ENCODE measurements around the gene SUPT5H. TPM values are rescaled to one million over a fixed set of nuclear protein-coding genes. Genes with fewer than 3 reads are reported as not detected.
A peak's percentile ranks its signal among the peaks of the same experiment; 100 is the strongest.

Gene SUPT5H
- total and polyA plus RNA-seq, 2 of the 13 experiments (the other 11 are each of a cell fraction or from before 2014, with no cell fraction given), result 48.2 to 51.7 TPM

DNA sequence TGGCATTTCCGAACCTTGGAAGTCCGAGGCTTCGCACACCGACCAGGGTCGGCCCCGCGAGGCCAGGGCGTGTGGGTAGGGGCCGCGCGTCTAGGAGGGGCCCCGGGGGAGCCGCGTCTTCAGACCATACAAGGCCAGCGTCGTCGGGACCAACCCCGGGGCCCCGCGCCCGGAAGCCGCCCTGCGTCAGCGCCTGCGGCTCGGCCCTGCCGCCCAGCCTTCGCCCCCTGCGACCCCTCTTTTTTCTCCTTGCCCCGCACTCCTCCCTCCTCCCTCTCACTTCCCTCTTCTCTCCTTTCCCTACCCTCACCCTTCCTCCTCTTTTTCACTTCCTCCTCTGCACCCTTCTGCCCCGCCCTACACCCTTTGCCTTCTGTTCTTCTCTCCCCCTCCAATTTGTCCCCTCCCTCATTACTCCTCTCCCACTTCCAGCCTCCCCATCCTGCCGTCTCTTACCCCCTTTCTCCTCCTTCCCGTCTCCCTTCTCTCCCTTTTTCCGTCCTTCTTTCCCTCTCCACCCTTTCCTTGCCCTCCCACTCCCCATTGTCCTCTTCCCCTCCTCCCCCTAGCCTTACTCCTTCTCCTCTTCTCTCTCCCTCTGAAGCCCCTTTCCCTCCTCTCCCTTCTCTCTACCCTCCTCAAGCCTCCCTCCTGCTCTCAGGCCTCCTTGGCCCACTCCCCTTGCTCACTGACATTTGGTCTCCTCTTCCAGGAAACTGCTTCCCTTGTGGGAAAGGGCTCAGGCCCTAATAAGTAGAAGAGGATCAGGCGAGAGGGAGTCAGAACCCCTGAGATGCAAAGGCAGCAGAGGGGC is 35.2 kb upstream of the SUPT5H start (continued):
- no peak for TF ChIP-seq MAFK (conservative IDR thresholded peaks at IDR 0.05 in 1 of 2, IDR thresholded peaks at IDR 0.05 in 1 of 2; ENCODE audit: low read length in 2 of 2)
- no peak for TF ChIP-seq TCF7L2 (IDR thresholded peaks at IDR 0.05; ENCODE audit: low read depth, low read length)
- TF ChIP-seq ZNF782 (CRISPR knock-in tag; IDR thresholded peaks at IDR 0.05; ENCODE audit: borderline replicate concordance), result peak; percentile 36; the same call in 1 of the 2 replicates
- TF ChIP-seq HOXA5 (CRISPR knock-in tag; IDR thresholded peaks at IDR 0.05), result no peak
- 0 out of 4 replicates have a peak, but pooled peaks of 1 of the 2 experiments have one; percentile 28 for TF ChIP-seq ATF4 (CRISPR knock-in tag; IDR thresholded peaks at IDR 0.05)
- no peak for TF ChIP-seq ZNF841 (CRISPR knock-in tag; IDR thresholded peaks at IDR 0.05; ENCODE audit: borderline replicate concordance)
- TF ChIP-seq, protein P1, sequence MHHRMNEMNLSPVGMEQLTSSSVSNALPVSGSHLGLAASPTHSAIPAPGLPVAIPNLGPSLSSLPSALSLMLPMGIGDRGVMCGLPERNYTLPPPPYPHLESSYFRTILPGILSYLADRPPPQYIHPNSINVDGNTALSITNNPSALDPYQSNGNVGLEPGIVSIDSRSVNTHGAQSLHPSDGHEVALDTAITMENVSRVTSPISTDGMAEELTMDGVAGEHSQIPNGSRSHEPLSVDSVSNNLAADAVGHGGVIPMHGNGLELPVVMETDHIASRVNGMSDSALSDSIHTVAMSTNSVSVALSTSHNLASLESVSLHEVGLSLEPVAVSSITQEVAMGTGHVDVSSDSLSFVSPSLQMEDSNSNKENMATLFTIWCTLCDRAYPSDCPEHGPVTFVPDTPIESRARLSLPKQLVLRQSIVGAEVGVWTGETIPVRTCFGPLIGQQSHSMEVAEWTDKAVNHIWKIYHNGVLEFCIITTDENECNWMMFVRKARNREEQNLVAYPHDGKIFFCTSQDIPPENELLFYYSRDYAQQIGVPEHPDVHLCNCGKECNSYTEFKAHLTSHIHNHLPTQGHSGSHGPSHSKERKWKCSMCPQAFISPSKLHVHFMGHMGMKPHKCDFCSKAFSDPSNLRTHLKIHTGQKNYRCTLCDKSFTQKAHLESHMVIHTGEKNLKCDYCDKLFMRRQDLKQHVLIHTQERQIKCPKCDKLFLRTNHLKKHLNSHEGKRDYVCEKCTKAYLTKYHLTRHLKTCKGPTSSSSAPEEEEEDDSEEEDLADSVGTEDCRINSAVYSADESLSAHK (CRISPR knock-in tag; IDR thresholded peaks at IDR 0.05; ENCODE audit: borderline replicate concordance), result no peak
- TF ChIP-seq GATAD1 (CRISPR knock-in tag; IDR thresholded peaks at IDR 0.05), result 0 out of 2 replicates have a peak, but pooled peaks have one; percentile 11
- no peak; the same call in 1 of the 2 replicates for TF ChIP-seq TFDP2 (CRISPR knock-in tag; IDR thresholded peaks at IDR 0.05)
- TF ChIP-seq ELF4 (CRISPR knock-in tag; IDR thresholded peaks at IDR 0.05; ENCODE audit: borderline replicate concordance), result no peak
- peak; percentile 80; the same call in 1 of the 2 replicates for TF ChIP-seq ZNF790 (CRISPR knock-in tag; IDR thresholded peaks at IDR 0.05; ENCODE audit: borderline replicate concordance)
- TF ChIP-seq HCFC1 (IDR thresholded peaks at IDR 0.05; ENCODE audit: low read depth, low read length), result no peak
- TF ChIP-seq, protein P2, sequence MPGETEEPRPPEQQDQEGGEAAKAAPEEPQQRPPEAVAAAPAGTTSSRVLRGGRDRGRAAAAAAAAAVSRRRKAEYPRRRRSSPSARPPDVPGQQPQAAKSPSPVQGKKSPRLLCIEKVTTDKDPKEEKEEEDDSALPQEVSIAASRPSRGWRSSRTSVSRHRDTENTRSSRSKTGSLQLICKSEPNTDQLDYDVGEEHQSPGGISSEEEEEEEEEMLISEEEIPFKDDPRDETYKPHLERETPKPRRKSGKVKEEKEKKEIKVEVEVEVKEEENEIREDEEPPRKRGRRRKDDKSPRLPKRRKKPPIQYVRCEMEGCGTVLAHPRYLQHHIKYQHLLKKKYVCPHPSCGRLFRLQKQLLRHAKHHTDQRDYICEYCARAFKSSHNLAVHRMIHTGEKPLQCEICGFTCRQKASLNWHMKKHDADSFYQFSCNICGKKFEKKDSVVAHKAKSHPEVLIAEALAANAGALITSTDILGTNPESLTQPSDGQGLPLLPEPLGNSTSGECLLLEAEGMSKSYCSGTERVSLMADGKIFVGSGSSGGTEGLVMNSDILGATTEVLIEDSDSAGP (CRISPR knock-in tag; IDR thresholded peaks at IDR 0.05; ENCODE audit: borderline replicate concordance), result peak; percentile 74; the same call in 1 of the 2 replicates
- peak; percentile 26; the same call in 1 of the 2 replicates for TF ChIP-seq YEATS2 (CRISPR knock-in tag; IDR thresholded peaks at IDR 0.05; ENCODE audit: borderline replicate concordance)
